Karpas-422 (cell line): ENCODE results near the gene TTC4. TPM values are rescaled to one million over a fixed set of nuclear protein-coding genes. Genes with fewer than 3 reads are reported as not detected.

ENCODE experiments used
- DNase-seq: peaks from one replicate; pipeline ENCODE4 v3.0.0-alpha.2; 2015
- H2AFZ ChIP-seq: fragments of 200-600 bp; sonication (generic); 2 replicates; pipeline ENCODE4 v1.6.1; 2014; ENCODE audit warnings: antibody characterized with exemption, low read length, mixed read lengths
- H3K27ac ChIP-seq: fragments of 200-600 bp; sonication (generic); 2 replicates; pipeline ENCODE4 v1.5.1; 2014; ENCODE audit warnings: mild to moderate bottlenecking, low read length, moderate library complexity
- H3K27me3 ChIP-seq: fragments of 200-600 bp; sonication (generic); 2 replicates; pipeline ENCODE4 v1.6.1; 2014; ENCODE audit warnings: low read length, mixed read lengths
- H3K36me3 ChIP-seq: fragments of 200-600 bp; sonication (generic); 2 replicates; pipeline ENCODE4 v1.6.1; 2014; ENCODE audit warnings: low read length, mixed read lengths; ENCODE audit not compliant: insufficient read depth
- H3K4me1 ChIP-seq: fragments of 200-600 bp; sonication (generic); 2 replicates; pipeline ENCODE4 v1.6.1; 2014; ENCODE audit warnings: mild to moderate bottlenecking, low read length, mixed read lengths
- H3K4me2 ChIP-seq: fragments of 200-600 bp; sonication (generic); 2 replicates; pipeline ENCODE4 v1.6.1; 2014; ENCODE audit warnings: low read length, low read depth, mild to moderate bottlenecking; ENCODE audit not compliant: poor library complexity, severe bottlenecking
- H3K4me3 ChIP-seq: fragments of 200-600 bp; sonication (generic); 2 replicates; pipeline ENCODE4 v1.5.1; 2014; ENCODE audit warnings: mild to moderate bottlenecking, antibody characterized with exemption, low read length, mixed read lengths
- H3K79me2 ChIP-seq: fragments of 200-600 bp; sonication (generic); 2 replicates; pipeline ENCODE4 v1.6.1; 2014; ENCODE audit warnings: mild to moderate bottlenecking, low read length, mixed read lengths
- H3K9ac ChIP-seq: fragments of 200-600 bp; sonication (generic); 2 replicates; pipeline ENCODE4 v1.6.0; 2014; ENCODE audit warnings: low read length
- H3K9me2 ChIP-seq: fragments of 200-600 bp; sonication (generic), shearing (Covaris generic); replicated peaks from 2 replicates; pipeline ENCODE4 v1.6.0; 2014; ENCODE audit warnings: mild to moderate bottlenecking, low read length, moderate library complexity; ENCODE audit not compliant: insufficient read depth
- H3K9me3 ChIP-seq: fragments of 300-700, 200-600 bp; sonication (generic); 2 replicates; pipeline ENCODE4 v1.6.1; 2014; ENCODE audit warnings: low read length, mixed read lengths
- H4K20me1 ChIP-seq: fragments of 200-600 bp; sonication (generic); 2 replicates; pipeline ENCODE4 v1.6.1; 2014; ENCODE audit warnings: mild to moderate bottlenecking, antibody characterized with exemption, low read length, low read depth; ENCODE audit not compliant: insufficient read depth
- total RNA-seq: library from RNA; depleted of rRNA; stranded (reverse); fragments of >200 nt; shearing (Covaris generic); gene quantifications from 2 replicates; pipeline ENCODE4 v1.2.3, GENCODE V29; 2014; ENCODE audit warnings: low replicate concordance

Gene TTC4
- total RNA-seq, 1 experiment from 2014 or later = 26.5 TPM

GRCh38 chr1:54724771-54725170, 9.1 kb downstream of the TTC4 start:
- Histone ChIP-seq H3K27ac (no peak overlapping the region), H3K4me2 (no peak overlapping the region), H3K4me1 (no peaks in the 10 kb centered on the region), H4K20me1 (no peaks in the 10 kb centered on the region), H3K9me2 (no peaks in the 10 kb centered on the region), H2AFZ (no peak overlapping the region), H3K27me3 (no peaks in the 10 kb centered on the region), H3K9me3 (no peaks in the 10 kb centered on the region), H3K36me3 (peaks cover 67% of the 10 kb centered on the region), H3K4me3 (no peak overlapping the region), H3K9ac (no peak overlapping the region), H3K79me2 (0 out of 2 replicates have a peak, but pooled peaks cover 8% of the 10 kb centered on the region)
- no peak for DNase-seq

GRCh38 chr1:54728027-54728426, 12.4 kb downstream of the TTC4 start:
- no peak overlapping the region for H2AFZ ChIP-seq
- H3K9me2 ChIP-seq = no peaks in the 10 kb centered on the region
- DNase-seq = no peak
- no peaks in the 10 kb centered on the region for H3K27me3 ChIP-seq
- no peaks in the 10 kb centered on the region for H3K9me3 ChIP-seq
- H3K27ac ChIP-seq = no peak overlapping the region
- H3K4me1 ChIP-seq = no peaks in the 10 kb centered on the region
- H3K36me3 ChIP-seq = peaks cover 44% of the 10 kb centered on the region
- no peaks in the 10 kb centered on the region for H4K20me1 ChIP-seq
- no peak overlapping the region for H3K9ac ChIP-seq
- H3K79me2 ChIP-seq = no peaks in the 10 kb centered on the region
- no peak overlapping the region for H3K4me2 ChIP-seq
- no peak overlapping the region for H3K4me3 ChIP-seq

GRCh38 chr1:54736685-54737084, 21.0 kb downstream of the TTC4 start:
- Histone ChIP-seq H4K20me1 (no peaks in the 10 kb centered on the region), H3K9me2 (no peaks in the 10 kb centered on the region), H3K4me1 (no peaks in the 10 kb centered on the region), H3K9me3 (no peaks in the 10 kb centered on the region), H3K27me3 (no peaks in the 10 kb centered on the region), H3K36me3 (peaks cover 16% of the 10 kb centered on the region), H3K4me3 (no peak overlapping the region), H3K9ac (no peak overlapping the region), H3K79me2 (no peaks in the 10 kb centered on the region), H2AFZ (no peak overlapping the region), H3K4me2 (no peak overlapping the region), H3K27ac (no peak overlapping the region)
- no peak for DNase-seq

- no peak overlapping the region for H3K9ac ChIP-seq
- peaks cover 16% of the 10 kb centered on the region for H3K36me3 ChIP-seq
Observed at GRCh38 chr1:54738244-54738643, 22.6 kb downstream of the TTC4 start.

GRCh38 chr1:54741531-54741930, 25.9 kb downstream of the TTC4 start:
- H3K4me1 ChIP-seq = no peaks in the 10 kb centered on the region
- H3K4me2 ChIP-seq = no peak overlapping the region
- H3K9me2 ChIP-seq = no peaks in the 10 kb centered on the region
- H3K9me3 ChIP-seq = no peaks in the 10 kb centered on the region
- 0 out of 2 replicates have a peak, but pooled peaks cover 6% of the 10 kb centered on the region for H4K20me1 ChIP-seq
- H3K27me3 ChIP-seq = no peaks in the 10 kb centered on the region
- H3K9ac ChIP-seq = no peak overlapping the region
- no peaks in the 10 kb centered on the region for H3K79me2 ChIP-seq
- H2AFZ ChIP-seq = no peak overlapping the region
- H3K4me3 ChIP-seq = no peak overlapping the region
- H3K36me3 ChIP-seq = peaks cover 10% of the 10 kb centered on the region
- H3K27ac ChIP-seq = no peak overlapping the region
- DNase-seq = no peak

More at GRCh38 chr1:54738244-54738643, 22.6 kb downstream of the TTC4 start:
- H3K27ac ChIP-seq = no peak overlapping the region
- no peak overlapping the region for H3K4me3 ChIP-seq
- no peak overlapping the region for H2AFZ ChIP-seq
- no peak for DNase-seq
- no peaks in the 10 kb centered on the region for H3K27me3 ChIP-seq
- no peaks in the 10 kb centered on the region for H3K4me1 ChIP-seq
- H3K9me3 ChIP-seq = no peaks in the 10 kb centered on the region
- H4K20me1 ChIP-seq = 0 out of 2 replicates have a peak, but pooled peaks cover 6% of the 10 kb centered on the region
- no peaks in the 10 kb centered on the region for H3K9me2 ChIP-seq
- H3K79me2 ChIP-seq = no peaks in the 10 kb centered on the region
- no peak overlapping the region for H3K4me2 ChIP-seq

- H3K27ac ChIP-seq = no peak overlapping the region
- no peaks in the 10 kb centered on the region for H3K9me3 ChIP-seq
- H3K9me2 ChIP-seq = no peaks in the 10 kb centered on the region
- no peaks in the 10 kb centered on the region for H3K27me3 ChIP-seq
- H4K20me1 ChIP-seq = 0 out of 2 replicates have a peak, but pooled peaks cover 6% of the 10 kb centered on the region
- no peaks in the 10 kb centered on the region for H3K4me1 ChIP-seq
- no peak overlapping the region for H2AFZ ChIP-seq
- H3K9ac ChIP-seq = no peak overlapping the region
- no peaks in the 10 kb centered on the region for H3K79me2 ChIP-seq
- H3K4me3 ChIP-seq = no peak overlapping the region
- peaks cover 10% of the 10 kb centered on the region for H3K36me3 ChIP-seq
- no peak overlapping the region for H3K4me2 ChIP-seq
- DNase-seq = no peak
Observed at GRCh38 chr1:54742282-54742681, 26.6 kb downstream of the TTC4 start.

- DNase-seq = no peak
- Histone ChIP-seq H3K27me3 (no peaks in the 10 kb centered on the region), H3K4me1 (no peaks in the 10 kb centered on the region), H2AFZ (no peak overlapping the region), H3K9me3 (no peaks in the 10 kb centered on the region), H3K9me2 (no peaks in the 10 kb centered on the region), H3K4me3 (no peak overlapping the region), H3K79me2 (no peaks in the 10 kb centered on the region), H3K27ac (no peak overlapping the region), H3K36me3 (peaks cover 7% of the 10 kb centered on the region; the same call in 1 of the 2 replicates), H3K9ac (no peak overlapping the region), H4K20me1 (0 out of 2 replicates have a peak, but pooled peaks cover 6% of the 10 kb centered on the region), H3K4me2 (no peak overlapping the region)
Observed at GRCh38 chr1:54743416-54744226, 28.0 kb downstream of the TTC4 start.

GRCh38 chr1:54744696-54745095, 29.0 kb downstream of the TTC4 start:
- Histone ChIP-seq H3K4me1 (no peaks in the 10 kb centered on the region), H4K20me1 (0 out of 2 replicates have a peak, but pooled peaks cover 6% of the 10 kb centered on the region), H3K4me3 (no peak overlapping the region), H3K9ac (no peak overlapping the region), H3K36me3 (peaks cover 4% of the 10 kb centered on the region; the same call in 1 of the 2 replicates), H3K27me3 (no peaks in the 10 kb centered on the region), H2AFZ (no peak overlapping the region), H3K9me3 (no peaks in the 10 kb centered on the region), H3K4me2 (no peak overlapping the region), H3K9me2 (no peaks in the 10 kb centered on the region), H3K27ac (no peak overlapping the region), H3K79me2 (no peaks in the 10 kb centered on the region)
- no peak for DNase-seq
